Measurements from ENCODE around the gene PRM2. TPM values are rescaled to one million over a fixed set of nuclear protein-coding genes. Genes with fewer than 3 reads are reported as not detected.

PRM2 gene
- total and polyA plus RNA-seq, 2 of the 8 experiments (the other 6 are each of a cell fraction or from before 2014, with no cell fraction given): not detected

GRCh38 chr16:11320170-11320569 is 43.9 kb upstream of the PRM2 start (continued):
- TF ChIP-seq ZNF274 (IDR thresholded peaks at IDR 0.05; ENCODE audit: borderline replicate concordance, extremely low read depth, low read length): no peak
- no peak for TF ChIP-seq POLR2AphosphoS5 (IDR thresholded peaks at IDR 0.05; ENCODE audit: low read depth, low read length)
- no peak for TF ChIP-seq SP2 (IDR thresholded peaks at IDR 0.05; ENCODE audit: low read length)
- TF ChIP-seq YY1 (IDR thresholded peaks at IDR 0.05; ENCODE audit: low read depth, low read length): no peak

All from H1 (cell line).